HG03571 (cell line): ENCODE data around the gene HIVEP1.

Experiments used
- ATAC-seq: cut with Tn5 transposase; IDR thresholded peaks from one replicate; pipeline ENCODE4 v1.9.1; 2021; ENCODE audit not compliant: unreplicated experiment

Gene HIVEP1

GRCh38 chr6:12181481-12181880 lies 169.4 kb downstream of the HIVEP1 start:
- ATAC-seq, result no peak

GRCh38 chr6:12182676-12183075 lies 170.6 kb downstream of the HIVEP1 start:
- ATAC-seq, result no peak

GRCh38 chr6:12185081-12185673 lies 173.1 kb downstream of the HIVEP1 start:
- no peak for ATAC-seq

- no peak for ATAC-seq
These were observed 174.4 kb downstream of the HIVEP1 start for GRCh38 chr6:12186528-12186927.

GRCh38 chr6:12189150-12189549 lies 177.0 kb downstream of the HIVEP1 start:
- ATAC-seq, result no peak

GRCh38 chr6:12189661-12190060 lies 177.5 kb downstream of the HIVEP1 start:
- ATAC-seq, result no peak

GRCh38 chr6:12190252-12190651 lies 178.1 kb downstream of the HIVEP1 start:
- ATAC-seq, result no peak

- no peak for ATAC-seq
These were observed 184.3 kb downstream of the HIVEP1 start for GRCh38 chr6:12196326-12196936.

- ATAC-seq, result no peak
These were observed 186.7 kb downstream of the HIVEP1 start for GRCh38 chr6:12198851-12199250.

GRCh38 chr6:12200015-12200564 lies 188.0 kb downstream of the HIVEP1 start:
- ATAC-seq, result no peak

- no peak for ATAC-seq
These were observed 188.6 kb downstream of the HIVEP1 start for GRCh38 chr6:12200761-12201160.

- no peak for ATAC-seq
These were observed 190.9 kb downstream of the HIVEP1 start for GRCh38 chr6:12203001-12203400.

GRCh38 chr6:12208190-12208589 lies 196.1 kb downstream of the HIVEP1 start:
- no peak for ATAC-seq

- no peak for ATAC-seq
These were observed 196.6 kb downstream of the HIVEP1 start for GRCh38 chr6:12208673-12209072.
